ENCODE measurements around the gene MIS12.

Gene MIS12

GRCh38 chr17:5511401-5512225 lies 25.2 kb downstream of the MIS12 start:
- Histone ChIP-seq H3K27me3 (ENCODE audit: control insufficient read depth in 5 of 5, insufficient read depth in 4 of 5, low read length in 5 of 5) (no peaks in the 10 kb centered on the region), H3K9ac (ENCODE audit: low read length in 5 of 5) (no peak overlapping the region), H3K9me3 (ENCODE audit: control insufficient read depth in 5 of 5, low read length in 5 of 5) (no peaks in the 10 kb centered on the region), H3K4me3 (ENCODE audit: low read depth in 1 of 5, low read length in 5 of 5) (no peak overlapping the region), H3K36me3 (ENCODE audit: control insufficient read depth in 5 of 5, insufficient read depth in 5 of 5, low read length in 5 of 5) (peaks cover 7 to 44% (median 42%) of the 10 kb centered on the region in 5 donors), H3K4me1 (ENCODE audit: control insufficient read depth in 5 of 5, insufficient read depth in 5 of 5, low read length in 5 of 5) (no peaks in the 10 kb centered on the region), H3K27ac (ENCODE audit: low read depth, low read length) (no peak overlapping the region)

GRCh38 chr17:5513628-5514027 lies 27.3 kb downstream of the MIS12 start:
- Histone ChIP-seq H3K27me3 (ENCODE audit: control insufficient read depth in 5 of 5, insufficient read depth in 4 of 5, low read length in 5 of 5) (no peaks in the 10 kb centered on the region), H3K9ac (ENCODE audit: low read length in 5 of 5) (no peak overlapping the region), H3K36me3 (ENCODE audit: control insufficient read depth in 5 of 5, insufficient read depth in 5 of 5, low read length in 5 of 5) (peaks cover 10 to 56% (median 47%) of the 10 kb centered on the region in 5 donors), H3K4me3 (ENCODE audit: low read depth in 1 of 5, low read length in 5 of 5) (no peak overlapping the region), H3K4me1 (ENCODE audit: control insufficient read depth in 5 of 5, insufficient read depth in 5 of 5, low read length in 5 of 5) (no peaks in the 10 kb centered on the region), H3K9me3 (ENCODE audit: control insufficient read depth in 5 of 5, low read length in 5 of 5) (no peaks in the 10 kb centered on the region), H3K27ac (ENCODE audit: low read depth, low read length) (no peak overlapping the region)

DNA sequence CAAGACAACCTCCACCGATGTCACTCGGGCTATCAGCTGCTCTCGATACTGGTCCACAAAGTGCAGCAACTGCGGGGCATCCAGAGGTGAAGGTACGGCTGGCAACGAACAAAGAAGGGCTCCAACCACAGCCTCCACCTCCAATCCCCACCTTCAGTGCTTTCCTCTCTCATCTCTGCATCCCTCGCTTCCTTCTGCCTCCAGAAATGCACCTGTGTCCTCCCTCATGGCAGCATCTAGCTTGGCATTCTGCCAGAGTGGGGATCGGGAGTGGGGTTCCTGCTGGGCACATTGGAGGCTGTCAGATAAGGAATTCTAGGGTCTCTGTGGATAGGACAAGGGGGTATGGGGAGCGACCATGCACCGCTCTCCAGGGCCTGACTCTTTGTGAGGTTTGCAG lies 28.6 kb downstream of the MIS12 start:
- H3K36me3 ChIP-seq (ENCODE audit: control insufficient read depth in 5 of 5, insufficient read depth in 5 of 5, low read length in 5 of 5) = peaks cover 10 to 49% (median 46%) of the 10 kb centered on the region in 5 donors
- H3K9me3 ChIP-seq (ENCODE audit: control insufficient read depth in 5 of 5, low read length in 5 of 5) = no peaks in the 10 kb centered on the region
- no peaks in the 10 kb centered on the region for H3K4me1 ChIP-seq (ENCODE audit: control insufficient read depth in 5 of 5, insufficient read depth in 5 of 5, low read length in 5 of 5)
- no peak overlapping the region for H3K9ac ChIP-seq (ENCODE audit: low read length in 5 of 5)
- H3K27me3 ChIP-seq (ENCODE audit: control insufficient read depth in 5 of 5, insufficient read depth in 4 of 5, low read length in 5 of 5) = no peaks in the 10 kb centered on the region
- no peak overlapping the region for H3K4me3 ChIP-seq (ENCODE audit: low read depth in 1 of 5, low read length in 5 of 5)
- no peak overlapping the region for H3K27ac ChIP-seq (ENCODE audit: low read depth, low read length)

GRCh38 chr17:5516060-5516792 lies 29.9 kb downstream of the MIS12 start:
- no peaks in the 10 kb centered on the region for H3K4me1 ChIP-seq (ENCODE audit: control insufficient read depth in 5 of 5, insufficient read depth in 5 of 5, low read length in 5 of 5)
- H3K9me3 ChIP-seq (ENCODE audit: control insufficient read depth in 5 of 5, low read length in 5 of 5) = no peaks in the 10 kb centered on the region
- H3K9ac ChIP-seq (ENCODE audit: low read length in 5 of 5) = no peak overlapping the region
- H3K27me3 ChIP-seq (ENCODE audit: control insufficient read depth in 5 of 5, insufficient read depth in 4 of 5, low read length in 5 of 5) = no peaks in the 10 kb centered on the region
- H3K4me3 ChIP-seq (ENCODE audit: low read depth in 1 of 5, low read length in 5 of 5) = no peak overlapping the region
- no peak overlapping the region for H3K27ac ChIP-seq (ENCODE audit: low read depth, low read length)
- peaks cover 10 to 60% (median 57%) of the 10 kb centered on the region in 5 donors for H3K36me3 ChIP-seq (ENCODE audit: control insufficient read depth in 5 of 5, insufficient read depth in 5 of 5, low read length in 5 of 5)

DNA sequence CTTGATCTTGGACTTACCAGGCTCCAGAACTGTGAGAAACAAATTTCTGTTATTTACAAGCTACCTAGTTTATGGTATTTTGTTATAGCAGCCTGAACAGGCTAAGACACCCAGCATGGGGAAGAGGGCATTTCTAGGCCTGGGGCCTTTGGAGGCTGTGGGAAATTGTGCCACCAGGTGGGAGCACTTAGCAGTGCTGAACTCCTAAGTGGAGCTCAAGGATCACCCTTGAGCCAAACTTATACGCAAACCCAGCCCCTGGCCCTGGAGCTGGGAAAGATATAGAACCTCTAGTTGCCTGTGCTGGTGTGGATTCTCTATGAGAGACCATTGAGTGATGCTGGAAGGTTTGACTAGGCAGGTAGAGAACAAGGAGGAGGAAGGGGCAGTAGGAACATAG lies 36.1 kb downstream of the MIS12 start:
- H3K9ac ChIP-seq (ENCODE audit: low read length in 5 of 5) = no peak overlapping the region
- H3K36me3 ChIP-seq (ENCODE audit: control insufficient read depth in 5 of 5, insufficient read depth in 5 of 5, low read length in 5 of 5) = peaks cover 3 to 80% (median 65%) of the 10 kb centered on the region in 5 donors
- no peaks in the 10 kb centered on the region for H3K9me3 ChIP-seq (ENCODE audit: control insufficient read depth in 5 of 5, low read length in 5 of 5)
- H3K4me1 ChIP-seq (ENCODE audit: control insufficient read depth in 5 of 5, insufficient read depth in 5 of 5, low read length in 5 of 5) = no peaks in the 10 kb centered on the region
- no peak overlapping the region for H3K4me3 ChIP-seq (ENCODE audit: low read depth in 1 of 5, low read length in 5 of 5)
- H3K27me3 ChIP-seq (ENCODE audit: control insufficient read depth in 5 of 5, insufficient read depth in 4 of 5, low read length in 5 of 5) = no peaks in the 10 kb centered on the region
- H3K27ac ChIP-seq (ENCODE audit: low read depth, low read length) = no peak overlapping the region

GRCh38 chr17:5523249-5523648 lies 36.9 kb downstream of the MIS12 start:
- Histone ChIP-seq H3K9ac (ENCODE audit: low read length in 5 of 5) (no peak overlapping the region), H3K36me3 (ENCODE audit: control insufficient read depth in 5 of 5, insufficient read depth in 5 of 5, low read length in 5 of 5) (peaks cover 3 to 80% (median 65%) of the 10 kb centered on the region in 5 donors), H3K27me3 (ENCODE audit: control insufficient read depth in 5 of 5, insufficient read depth in 4 of 5, low read length in 5 of 5) (no peaks in the 10 kb centered on the region), H3K4me3 (ENCODE audit: low read depth in 1 of 5, low read length in 5 of 5) (no peak overlapping the region), H3K4me1 (ENCODE audit: control insufficient read depth in 5 of 5, insufficient read depth in 5 of 5, low read length in 5 of 5) (no peaks in the 10 kb centered on the region), H3K27ac (ENCODE audit: low read depth, low read length) (no peak overlapping the region), H3K9me3 (ENCODE audit: control insufficient read depth in 5 of 5, low read length in 5 of 5) (no peaks in the 10 kb centered on the region)

- Histone ChIP-seq H3K27me3 (ENCODE audit: control insufficient read depth in 5 of 5, insufficient read depth in 4 of 5, low read length in 5 of 5) (no peaks in the 10 kb centered on the region), H3K27ac (ENCODE audit: low read depth, low read length) (no peak overlapping the region), H3K9me3 (ENCODE audit: control insufficient read depth in 5 of 5, low read length in 5 of 5) (no peaks in the 10 kb centered on the region), H3K4me1 (ENCODE audit: control insufficient read depth in 5 of 5, insufficient read depth in 5 of 5, low read length in 5 of 5) (no peaks in the 10 kb centered on the region), H3K36me3 (ENCODE audit: control insufficient read depth in 5 of 5, insufficient read depth in 5 of 5, low read length in 5 of 5) (peaks cover 13 to 90% (median 76%) of the 10 kb centered on the region in 5 donors), H3K4me3 (ENCODE audit: low read depth in 1 of 5, low read length in 5 of 5) (no peak overlapping the region), H3K9ac (ENCODE audit: low read length in 5 of 5) (no peak overlapping the region)
Measured at GRCh38 chr17:5526821-5527598, 40.6 kb downstream of the MIS12 start.

DNA sequence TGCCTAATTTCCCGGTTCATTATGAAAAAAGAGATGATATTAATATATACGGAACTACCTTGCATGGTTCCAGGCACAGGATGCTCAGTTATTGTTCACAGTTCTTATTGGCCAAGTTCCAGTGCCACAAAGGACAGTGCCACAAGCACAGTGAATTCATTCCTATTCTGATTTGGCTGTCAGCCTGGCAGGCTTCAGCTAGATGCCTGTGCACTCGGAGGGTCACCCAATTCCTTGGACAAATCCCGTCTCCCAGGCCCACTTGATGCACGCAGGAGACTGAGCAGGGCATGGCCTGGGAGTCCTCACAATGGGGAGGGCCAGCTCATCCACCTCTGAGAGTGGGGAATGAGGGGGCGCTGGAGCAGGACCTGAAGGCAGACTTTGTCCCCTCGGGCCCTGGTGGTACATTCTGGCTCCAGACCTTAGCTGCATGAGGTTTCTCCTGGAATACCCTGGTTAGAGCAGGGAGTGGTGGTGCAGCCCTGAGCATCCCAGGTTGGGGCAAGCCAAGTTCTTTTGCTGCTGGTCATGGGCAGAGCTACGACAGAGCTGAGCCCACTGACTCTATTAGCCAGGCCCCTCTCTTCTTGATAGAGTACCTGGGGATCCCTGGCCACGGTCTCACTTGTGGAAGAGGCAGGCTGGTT lies 41.4 kb downstream of the MIS12 start:
- H3K27me3 ChIP-seq (ENCODE audit: control insufficient read depth in 5 of 5, insufficient read depth in 4 of 5, low read length in 5 of 5) = no peaks in the 10 kb centered on the region
- H3K9me3 ChIP-seq (ENCODE audit: control insufficient read depth in 5 of 5, low read length in 5 of 5) = no peaks in the 10 kb centered on the region
- H3K4me1 ChIP-seq (ENCODE audit: control insufficient read depth in 5 of 5, insufficient read depth in 5 of 5, low read length in 5 of 5) = no peaks in the 10 kb centered on the region
- peaks cover 13 to 90% (median 80%) of the 10 kb centered on the region in 5 donors for H3K36me3 ChIP-seq (ENCODE audit: control insufficient read depth in 5 of 5, insufficient read depth in 5 of 5, low read length in 5 of 5)
- H3K4me3 ChIP-seq (ENCODE audit: low read depth in 1 of 5, low read length in 5 of 5) = no peak overlapping the region
- no peak overlapping the region for H3K27ac ChIP-seq (ENCODE audit: low read depth, low read length)
- no peak overlapping the region for H3K9ac ChIP-seq (ENCODE audit: low read length in 5 of 5)

- Histone ChIP-seq H3K4me3 (ENCODE audit: low read depth in 1 of 5, low read length in 5 of 5) (no peak overlapping the region), H3K27me3 (ENCODE audit: control insufficient read depth in 5 of 5, insufficient read depth in 4 of 5, low read length in 5 of 5) (no peaks in the 10 kb centered on the region), H3K9ac (ENCODE audit: low read length in 5 of 5) (no peak overlapping the region), H3K4me1 (ENCODE audit: control insufficient read depth in 5 of 5, insufficient read depth in 5 of 5, low read length in 5 of 5) (no peaks in the 10 kb centered on the region), H3K36me3 (ENCODE audit: control insufficient read depth in 5 of 5, insufficient read depth in 5 of 5, low read length in 5 of 5) (peaks cover 10 to 88% (median 79%) of the 10 kb centered on the region in 5 donors), H3K9me3 (ENCODE audit: control insufficient read depth in 5 of 5, low read length in 5 of 5) (no peaks in the 10 kb centered on the region), H3K27ac (ENCODE audit: low read depth, low read length) (no peak overlapping the region)
Measured at GRCh38 chr17:5530265-5531084, 44.1 kb downstream of the MIS12 start.
